ENCODE results near the gene TMCC1.
A peak's percentile ranks its signal among the peaks of the same experiment; 100 is the strongest.
"Not testable (repeated sequence)": the region's sequence is repeated elsewhere in the genome, so short reads cannot be mapped to it uniquely, and the experiment has no call there.

TMCC1 gene

DNA sequence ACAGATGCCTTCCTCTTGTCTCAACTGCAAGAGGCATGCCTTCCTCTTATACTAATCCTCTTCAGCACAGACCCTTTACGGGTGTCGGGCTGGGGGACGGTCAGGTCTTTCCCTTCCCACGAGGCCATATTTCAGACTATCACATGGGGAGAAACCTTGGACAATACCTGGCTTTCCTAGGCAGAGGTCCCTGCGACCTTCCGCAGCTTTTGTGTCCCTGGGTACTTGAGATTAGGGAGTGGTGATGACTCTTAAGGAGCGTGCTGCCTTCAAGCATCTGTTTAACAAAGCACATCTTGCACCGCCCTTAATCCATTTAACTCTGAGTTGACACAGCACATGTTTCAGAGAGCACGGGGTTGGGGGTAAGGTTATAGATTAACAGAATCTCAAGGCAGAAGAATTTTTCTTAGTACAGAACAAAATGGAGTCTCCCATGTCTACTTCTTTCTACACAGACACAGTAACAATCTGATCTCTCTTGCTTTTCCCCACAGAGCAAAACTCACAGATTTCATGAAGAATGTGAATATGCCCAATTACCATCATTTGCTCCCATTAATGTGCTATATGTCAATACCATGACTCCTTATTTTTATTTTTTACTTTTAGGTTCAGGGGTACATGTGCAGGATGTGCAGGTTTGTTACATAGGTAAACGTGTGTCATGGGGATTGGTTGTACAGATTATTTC is 251.8 kb downstream of the TMCC1 start:
- not testable (repeated sequence) for DNase-seq

DNA sequence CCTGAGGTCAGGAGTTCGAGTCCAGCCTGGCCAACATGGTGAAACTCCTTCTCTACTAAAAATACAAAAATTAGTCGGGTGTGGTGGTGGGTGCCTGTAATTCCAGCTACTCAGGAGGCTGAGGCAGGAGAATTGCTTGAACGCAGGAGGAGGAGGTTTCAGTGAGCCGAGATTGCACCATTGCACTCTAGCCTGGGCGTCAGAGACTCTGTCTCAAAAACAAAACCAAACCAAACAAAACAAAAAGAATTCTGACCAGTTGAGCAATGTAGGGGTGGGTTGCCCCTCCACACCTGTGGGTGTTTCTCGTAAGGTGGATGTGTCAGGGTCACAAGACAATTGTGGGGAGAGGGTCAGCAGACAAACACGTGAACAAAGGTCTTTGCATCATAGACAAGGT is 252.5 kb downstream of the TMCC1 start:
- not testable (repeated sequence) for DNase-seq

DNA sequence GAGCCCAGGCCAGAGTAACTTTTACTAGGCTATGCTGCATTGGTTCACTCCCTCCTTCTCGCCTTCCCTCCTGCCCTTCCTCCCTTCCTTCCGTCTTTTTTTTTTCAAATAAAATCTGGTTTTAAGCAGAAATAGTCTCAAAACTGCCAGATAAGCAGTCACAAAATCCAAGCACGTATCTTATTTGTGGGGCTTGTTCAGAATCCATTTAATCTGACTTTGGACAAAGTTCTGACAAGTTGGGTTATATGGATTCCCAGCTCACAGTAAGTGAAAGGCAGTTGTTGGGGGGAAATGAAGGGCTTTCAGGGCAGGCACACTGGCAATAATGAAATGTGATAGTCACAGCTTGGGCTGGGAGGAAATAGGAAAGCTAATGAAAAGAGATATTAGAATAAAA is 255.0 kb downstream of the TMCC1 start:
- DNase-seq = no peak

DNA sequence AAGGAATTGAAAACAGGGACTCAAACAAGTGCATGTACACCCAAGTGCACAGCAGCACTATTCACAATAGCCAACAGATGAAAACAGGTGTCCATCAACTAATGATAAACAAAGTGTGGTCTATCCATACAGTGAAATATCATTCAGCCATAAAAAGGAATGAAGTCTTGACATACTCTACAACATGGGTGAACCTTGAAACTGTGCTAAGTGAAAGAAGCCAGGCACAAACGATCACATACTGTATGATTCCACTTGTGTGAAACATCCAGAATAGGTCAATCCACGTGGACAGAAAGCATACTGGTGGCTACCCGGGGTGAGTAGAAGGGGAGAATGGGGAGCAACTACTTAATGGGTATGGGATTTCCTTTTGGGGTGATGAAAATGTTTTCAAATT is 257.4 kb downstream of the TMCC1 start:
- DNase-seq = no peak

DNA sequence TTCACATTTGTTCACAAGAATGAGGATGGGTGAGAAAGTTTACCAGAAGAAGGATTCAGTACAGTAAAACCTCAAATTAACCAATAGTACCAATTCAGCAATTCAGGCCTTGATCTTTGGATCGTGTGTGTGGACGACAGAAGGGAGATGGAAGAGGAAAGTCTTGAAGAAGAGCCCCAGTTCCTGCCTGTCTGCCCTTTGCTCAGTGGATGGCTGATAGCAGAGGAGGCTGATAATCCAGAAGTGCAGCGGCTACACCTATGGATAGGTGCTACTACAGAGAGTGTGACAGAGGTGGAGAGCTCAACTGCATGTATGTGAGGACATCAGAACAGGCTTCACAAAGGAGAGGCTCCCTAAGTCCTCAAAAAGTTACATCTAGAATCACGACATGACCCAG is 257.9 kb downstream of the TMCC1 start:
- no peak for DNase-seq

DNA sequence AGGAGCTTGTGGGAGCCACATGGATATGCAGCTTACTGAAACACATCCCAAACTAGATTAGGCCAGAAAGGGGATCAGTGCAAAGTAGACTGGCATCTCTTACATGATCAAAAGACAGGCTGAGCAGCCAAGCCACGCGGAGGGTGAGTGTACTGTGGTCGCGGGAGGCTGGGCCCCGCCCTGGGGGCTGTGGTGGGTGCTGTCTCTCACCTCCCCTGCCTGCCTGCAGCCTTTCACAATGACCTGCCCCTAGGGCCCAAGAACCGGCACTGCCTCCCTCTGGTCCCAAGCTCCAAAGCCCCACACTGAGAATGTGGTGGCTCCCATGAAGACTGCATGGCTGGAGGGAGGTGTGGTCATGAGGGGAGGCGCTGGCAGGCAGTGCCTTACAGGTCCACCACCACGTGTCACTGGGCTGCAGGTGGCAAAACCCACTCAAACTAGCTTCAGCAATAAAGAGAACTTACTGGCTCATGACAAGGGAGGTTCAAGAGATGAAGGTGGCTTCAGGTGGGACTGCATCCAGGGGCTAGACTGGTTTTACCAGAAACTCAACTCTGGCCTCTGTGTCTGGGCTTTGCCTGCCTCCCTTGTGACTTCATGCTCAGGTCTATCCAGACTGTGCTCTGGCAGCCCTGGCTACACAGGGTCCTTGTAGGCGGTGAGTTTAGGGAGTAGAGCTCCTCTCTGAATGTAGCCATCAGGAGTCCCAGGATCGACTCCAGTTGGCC is 259.6 kb downstream of the TMCC1 start:
- DNase-seq = no peak

DNA sequence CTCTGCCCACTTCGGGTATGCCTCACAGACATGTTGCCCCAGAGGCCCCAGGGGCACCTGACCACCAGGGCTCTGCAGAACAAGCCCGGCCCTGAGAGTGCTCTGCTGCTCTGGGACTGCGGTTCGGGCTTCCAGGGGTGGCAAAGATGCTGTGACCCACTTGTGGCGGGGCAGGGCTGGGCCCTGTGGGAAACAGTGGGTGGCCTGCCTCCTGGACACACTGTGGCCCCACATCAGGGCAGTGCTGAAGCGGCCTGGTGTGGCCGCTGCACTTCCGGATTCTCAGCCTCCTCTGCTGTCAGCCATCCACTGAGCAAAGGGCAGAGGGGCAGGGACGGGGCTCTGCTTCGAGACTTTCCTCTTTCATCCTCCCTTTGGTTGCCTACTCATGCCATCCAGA is 260.5 kb downstream of the TMCC1 start:
- DNase-seq = no peak

DNA sequence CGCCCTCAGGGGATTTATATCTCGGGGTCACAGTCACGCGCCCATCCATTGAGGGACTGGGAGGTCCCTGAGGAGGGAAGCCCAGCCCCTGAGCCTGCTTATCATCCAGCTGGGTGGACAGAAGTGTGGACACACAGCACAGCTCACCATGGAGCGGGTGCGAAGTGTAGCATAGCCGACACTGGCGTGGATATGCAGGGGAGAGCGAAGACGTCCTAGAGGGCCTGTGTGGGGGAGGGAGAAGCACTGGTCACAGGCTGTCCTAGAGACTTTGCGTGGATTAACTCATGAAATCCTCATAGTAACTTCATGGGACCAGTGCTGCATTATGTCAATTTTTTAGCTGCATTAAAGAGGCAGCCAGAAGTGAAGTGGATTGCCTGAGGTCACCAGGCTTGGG is 261.0 kb downstream of the TMCC1 start:
- DNase-seq = no peak

DNA sequence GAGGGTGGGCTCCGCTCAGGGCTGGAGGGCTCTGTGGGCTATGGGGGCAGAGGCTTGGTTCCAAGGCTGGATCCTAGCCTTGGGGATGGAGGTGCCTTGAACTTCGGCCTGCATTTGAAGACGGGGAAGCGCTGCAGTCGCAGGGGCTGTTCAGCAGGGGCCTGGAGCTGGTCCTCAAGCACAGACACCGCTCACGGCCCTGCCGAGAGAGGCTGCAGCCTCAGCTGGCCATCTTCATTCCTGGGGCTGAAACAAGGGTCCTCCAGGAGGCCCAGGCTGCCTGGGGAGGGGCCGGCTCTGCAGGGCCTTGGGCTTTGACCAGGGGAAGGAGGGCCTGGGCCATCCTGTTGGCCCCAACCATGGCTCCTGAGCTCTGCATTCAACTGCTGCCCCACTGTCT is 261.5 kb downstream of the TMCC1 start:
- no peak for DNase-seq

DNA sequence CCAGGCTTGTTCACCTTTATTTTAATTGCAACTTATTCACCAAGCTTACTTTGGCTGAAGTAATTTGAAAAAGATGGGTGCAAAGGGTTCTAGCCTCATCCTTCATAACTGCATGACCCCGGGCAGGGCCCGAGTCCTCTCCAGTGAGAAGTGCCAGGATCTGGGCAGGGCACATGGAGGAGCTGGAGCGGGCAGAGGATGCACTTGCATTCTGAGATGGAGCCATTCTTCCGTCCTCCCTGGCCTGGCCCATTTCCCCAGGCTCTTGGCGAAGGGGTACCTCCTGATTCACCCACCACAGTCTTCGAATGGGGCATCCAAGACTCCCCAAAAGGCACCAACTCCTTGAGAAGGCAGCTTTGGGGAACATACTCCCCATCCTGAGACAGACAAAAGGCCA is 264.5 kb downstream of the TMCC1 start:
- no peak for DNase-seq

DNA sequence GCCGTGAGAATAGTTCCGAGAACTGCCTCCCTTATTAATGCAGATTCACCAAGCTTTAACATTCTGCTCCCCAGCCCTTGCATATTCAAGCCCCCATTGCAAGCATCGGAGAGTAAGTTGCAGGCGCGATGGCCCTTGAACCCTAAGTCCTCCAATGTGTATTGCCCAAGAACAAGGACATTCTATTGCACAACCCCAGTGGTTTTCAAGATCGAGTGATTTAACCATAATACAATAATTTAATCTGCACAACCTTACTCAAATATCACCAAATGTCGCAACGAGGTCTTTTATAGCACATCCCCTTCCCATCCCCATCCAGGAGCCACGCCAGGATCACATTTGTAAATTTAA is 265.4 kb downstream of the TMCC1 start:
- no peak for DNase-seq

DNA sequence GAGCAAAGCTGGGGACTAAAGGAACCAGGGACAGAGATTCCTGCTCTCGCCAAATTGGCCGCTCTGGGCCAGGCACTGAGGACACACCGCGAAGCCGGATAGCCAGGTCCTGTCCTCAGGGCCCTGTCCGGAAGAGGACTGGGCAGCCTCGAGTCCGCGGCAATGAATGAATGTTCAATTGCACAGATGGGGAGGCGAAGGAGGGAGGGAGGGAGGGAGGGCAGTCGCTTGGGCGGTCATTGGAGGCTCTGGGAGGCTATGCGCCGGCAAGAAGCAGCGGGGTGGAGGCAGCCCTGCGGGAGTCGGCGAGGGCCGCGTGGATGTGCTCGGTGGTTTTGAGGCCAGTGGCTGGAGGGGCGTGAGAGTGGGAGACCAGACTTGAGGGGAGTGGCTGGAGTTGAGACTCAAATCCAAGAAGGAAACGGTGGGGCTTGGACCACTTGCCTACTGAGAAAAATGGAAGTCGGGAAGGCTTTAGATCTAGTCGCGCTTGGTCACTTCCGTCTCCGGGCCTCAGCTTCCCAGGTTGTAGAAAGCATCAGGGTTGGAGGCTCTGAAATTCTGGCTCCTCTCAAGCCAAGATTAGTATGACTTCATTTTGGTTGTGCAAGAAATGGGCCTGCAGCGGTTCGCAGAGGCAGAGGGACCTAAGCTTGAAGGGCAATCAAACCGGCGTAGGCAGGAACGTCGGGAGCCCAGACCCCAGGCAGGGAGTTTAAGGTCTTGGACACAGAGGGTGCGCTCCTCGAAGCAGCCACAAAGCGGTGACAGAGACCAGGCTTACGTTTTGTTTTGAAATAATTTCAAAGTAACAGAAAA is 266.0 kb downstream of the TMCC1 start:
- peak; percentile 79 for DNase-seq

DNA sequence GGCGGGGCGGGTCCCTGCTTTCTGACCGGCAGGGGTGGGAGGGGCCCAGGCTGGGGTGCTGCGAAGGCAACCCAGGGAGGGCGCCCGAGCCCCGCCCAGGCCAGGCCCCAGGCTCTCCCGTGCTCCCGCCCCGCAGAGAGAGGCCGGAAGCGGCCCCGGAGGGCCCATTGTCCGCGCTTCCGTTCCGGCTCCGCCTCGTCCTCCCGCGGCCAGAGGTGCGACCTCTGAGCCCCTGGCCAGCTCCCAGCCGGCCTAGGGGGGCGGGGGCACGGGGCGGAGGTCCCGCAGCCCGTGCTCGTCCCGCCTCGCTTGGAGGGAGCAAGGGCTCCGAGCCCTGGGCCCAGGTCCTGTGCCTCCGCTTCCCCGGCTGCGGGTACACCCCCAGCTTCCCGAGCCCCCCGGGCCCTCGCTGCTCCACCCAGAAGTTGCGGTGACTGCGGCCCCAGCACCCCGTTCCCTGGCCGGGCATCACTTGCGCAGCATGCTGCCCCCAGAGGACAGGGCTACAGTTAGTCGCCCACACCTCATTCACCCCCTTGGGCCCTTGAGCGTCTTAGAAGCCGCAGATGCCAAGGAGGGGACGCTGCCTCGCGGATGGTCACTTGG is 266.7 kb downstream of the TMCC1 start:
- peak; percentile 89 for DNase-seq

DNA sequence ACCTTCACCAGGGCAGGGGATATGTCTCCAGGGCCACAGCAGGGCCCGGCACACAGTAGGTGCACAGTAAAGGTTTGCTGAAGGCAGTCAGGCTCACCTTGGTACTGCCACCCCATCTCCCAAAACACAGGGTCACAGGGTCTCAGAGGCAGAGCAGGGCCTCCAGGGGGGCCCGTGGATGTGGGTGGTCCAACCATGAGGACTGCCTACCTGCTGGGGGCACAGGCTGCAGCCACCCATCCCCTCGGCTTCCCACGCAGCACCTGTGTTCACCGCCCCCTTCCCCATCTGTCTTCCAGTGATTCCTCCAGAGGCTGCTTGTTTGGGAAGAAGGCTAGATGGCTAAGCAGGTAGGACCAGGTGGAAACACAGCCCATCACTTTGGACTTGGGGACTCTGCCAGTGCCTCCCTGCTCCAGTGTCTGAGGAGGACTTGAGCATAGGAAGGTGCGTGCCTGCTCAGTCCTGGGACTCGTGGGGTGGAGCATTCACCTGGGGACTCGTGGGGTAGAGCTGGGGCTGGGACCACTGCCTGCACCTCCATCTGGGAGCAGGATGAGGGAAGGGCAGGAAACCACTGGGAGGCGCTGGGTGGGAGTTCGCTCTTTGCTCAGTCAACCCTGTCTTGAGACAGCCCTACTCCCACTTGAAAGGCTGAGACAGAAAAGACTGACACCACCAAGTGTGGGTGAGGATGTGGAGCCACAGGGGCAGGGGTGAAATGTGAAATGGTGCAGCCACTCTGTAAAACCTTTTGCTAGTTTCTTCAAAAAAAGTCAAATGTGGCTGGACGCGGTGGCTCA is 268.2 kb downstream of the TMCC1 start:
- DNase-seq = no peak

DNA sequence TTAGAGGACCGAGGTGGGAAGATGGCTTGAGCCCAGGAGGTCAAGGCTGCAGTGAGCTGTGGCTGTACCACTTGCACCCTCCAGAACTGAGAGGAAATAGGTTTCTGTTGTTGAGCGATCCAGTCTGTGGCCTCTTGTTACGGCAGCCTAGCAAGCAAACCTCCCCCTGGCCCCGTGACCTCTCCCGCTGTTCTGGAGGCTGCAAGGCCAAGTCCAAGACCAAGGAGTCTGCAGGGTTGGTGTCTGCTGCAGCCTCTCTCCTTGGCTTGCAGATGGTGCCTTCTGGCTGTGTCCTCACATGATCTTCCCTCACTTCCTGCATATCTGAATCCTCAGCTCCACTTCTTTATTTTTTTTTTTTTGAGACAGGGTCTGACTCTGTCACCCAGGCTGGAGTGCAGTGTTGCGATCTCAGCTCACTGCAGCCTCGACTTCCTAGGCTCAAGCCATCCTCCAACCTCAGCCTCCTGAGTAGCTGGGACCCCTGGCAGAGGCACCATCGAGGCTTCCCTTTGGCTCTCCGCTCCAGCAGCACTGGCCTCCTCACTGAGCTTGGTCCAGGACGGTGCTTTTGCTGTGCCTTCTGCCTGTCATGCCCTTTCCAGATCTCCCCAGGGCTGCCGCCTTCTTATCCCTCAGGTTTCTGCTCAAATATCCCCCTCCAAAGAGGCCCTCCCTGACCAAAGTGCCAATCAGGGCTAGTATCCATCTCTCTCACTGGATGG is 269.0 kb downstream of the TMCC1 start:
- no peak for DNase-seq

DNA sequence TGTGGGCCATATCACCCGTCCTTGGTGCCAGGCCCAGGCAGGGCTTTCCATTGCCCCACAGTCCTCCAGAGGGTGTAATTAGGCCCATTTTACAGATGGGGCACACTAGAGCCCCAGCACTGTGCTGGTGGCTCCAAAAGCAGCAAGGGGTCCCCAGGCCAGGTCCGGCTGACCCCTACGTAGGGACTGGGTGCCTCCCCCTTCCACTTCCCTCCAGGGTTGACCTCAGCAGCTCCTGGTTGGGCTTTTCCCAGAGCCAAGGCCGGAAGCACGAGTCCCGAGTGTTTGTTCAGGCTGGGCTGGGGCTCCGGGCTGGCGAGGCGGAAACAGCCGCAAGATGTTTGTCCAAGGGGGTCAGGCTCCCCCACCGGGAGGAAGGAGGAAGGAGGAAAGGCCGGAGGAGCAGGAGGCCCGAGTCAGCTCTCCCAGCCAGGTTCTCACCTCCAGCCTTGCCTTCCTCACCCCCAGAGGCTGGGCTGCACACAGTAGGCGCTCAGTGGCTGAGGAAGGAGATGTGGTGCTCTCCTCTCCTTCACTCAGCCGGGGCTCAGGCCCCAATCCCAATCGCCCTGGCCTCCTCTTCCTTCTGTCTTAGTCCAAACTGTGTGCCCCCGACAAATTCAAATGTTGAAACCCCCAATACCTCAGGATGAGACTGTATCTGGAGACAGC is 269.9 kb downstream of the TMCC1 start:
- no peak for DNase-seq

DNA sequence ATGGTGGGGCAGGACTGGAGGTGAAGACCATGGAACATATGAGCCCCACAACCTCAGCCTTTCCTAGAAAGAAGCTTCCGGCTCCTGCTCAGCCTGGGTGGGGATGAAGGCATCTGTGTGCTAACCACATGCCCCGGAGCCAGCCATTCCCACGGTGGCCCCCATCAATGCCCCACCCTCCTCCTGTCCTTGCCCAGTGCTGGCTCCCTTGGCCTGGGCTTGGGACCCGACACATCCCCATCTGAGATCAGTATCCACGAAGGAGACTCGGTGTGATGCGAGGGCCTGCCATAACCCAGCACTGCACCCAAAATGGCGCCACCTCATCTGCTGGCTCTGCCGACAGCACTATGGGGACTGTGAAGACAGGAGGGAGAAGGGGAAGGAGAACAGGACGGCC is 270.6 kb downstream of the TMCC1 start:
- no peak for DNase-seq

DNA sequence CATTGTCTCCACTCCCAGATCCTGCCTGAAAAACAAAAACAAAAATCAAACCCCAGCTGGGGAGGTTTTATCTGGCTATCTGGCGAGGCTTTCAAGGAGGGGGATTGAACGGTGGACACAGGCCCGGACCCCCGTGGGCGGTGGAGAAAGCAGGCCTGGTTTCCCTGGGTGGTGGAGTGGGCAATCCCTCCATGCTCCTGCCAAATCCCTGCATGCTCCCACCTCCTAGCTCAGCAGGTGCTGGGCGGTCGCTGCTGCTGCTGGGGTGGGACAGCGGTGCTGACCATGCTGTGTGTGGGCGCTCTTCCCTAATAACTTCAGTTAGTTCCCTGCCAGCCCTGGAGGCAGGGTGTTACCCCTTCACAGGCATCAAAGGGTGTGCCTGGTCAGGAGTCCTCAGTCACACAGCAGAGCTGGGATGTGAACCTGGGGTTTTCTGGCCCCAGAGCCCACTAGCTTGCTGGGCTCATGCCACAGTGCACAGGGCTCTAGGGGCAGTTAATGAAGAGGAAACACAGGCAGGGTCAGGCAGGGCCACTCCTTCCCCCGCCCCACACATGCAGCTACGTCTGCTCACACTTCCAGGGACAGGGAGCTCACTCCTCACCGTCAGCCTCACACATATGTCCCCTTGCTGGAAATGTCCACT is 271.2 kb downstream of the TMCC1 start:
- no peak for DNase-seq

DNA sequence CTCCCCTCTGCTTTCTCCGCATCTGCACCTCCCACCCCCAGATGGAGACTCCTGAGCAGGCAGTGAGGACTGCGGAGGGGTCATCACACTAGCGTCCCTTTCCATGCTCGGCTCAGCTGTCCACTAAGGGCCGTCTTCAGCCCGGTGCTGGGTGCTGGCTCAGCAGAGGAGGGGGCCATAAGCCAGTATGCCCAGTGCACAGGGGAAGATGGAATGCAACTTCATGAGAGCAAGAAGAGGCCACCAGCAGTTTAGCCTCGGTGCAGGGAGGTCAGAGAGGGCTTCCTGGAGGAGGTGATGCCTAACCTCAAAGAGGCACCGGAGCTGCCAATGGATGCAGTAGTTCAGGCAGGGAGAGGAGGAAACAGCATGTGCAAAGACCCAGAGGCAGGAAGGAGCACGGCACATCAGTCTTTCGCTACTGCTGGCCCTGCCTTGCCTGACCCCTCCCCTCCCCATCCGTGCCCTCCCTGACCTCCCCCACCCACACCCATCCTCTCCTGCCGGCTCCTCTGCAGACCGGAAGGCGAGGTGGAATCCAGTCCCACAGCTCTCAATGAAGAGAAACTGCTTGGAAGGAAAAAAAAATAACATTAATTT is 271.8 kb downstream of the TMCC1 start:
- DNase-seq = no peak

All from fibroblast of skin of scalp (primary cell).